Measurements from ENCODE around the gene NELL2.
"Not testable (repeated sequence)": the region's sequence is repeated elsewhere in the genome, so short reads cannot be mapped to it uniquely, and the experiment has no call there.

Gene NELL2

DNA sequence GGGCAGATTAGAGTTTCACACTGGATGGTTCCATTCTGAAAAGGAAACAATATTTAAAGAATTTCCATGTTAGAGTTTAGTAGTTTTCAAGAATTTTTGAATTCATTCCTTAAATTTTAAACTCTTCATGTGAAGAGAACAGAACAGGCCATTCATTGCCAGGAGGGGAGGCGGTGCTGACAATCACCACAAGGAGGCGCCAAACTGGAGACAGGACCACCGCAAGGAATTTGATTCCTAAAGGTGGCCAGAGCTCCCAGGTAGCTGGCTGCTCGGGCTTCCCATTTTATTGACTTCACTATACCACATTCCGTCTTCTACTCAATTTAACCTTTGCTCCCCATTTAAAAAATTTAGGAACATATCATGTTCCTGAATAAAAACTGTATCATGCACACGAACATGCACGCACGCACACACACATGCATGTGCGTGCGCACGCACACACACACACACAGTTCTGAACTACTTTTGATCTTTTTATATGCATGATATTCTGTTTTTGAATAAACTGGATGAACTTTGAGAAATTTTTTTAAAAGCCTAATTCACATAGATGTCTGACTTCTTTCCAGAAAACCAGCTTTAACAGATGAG, 101.2 kb downstream of the NELL2 start:
- DNase-seq: peak; percentile 59

DNA sequence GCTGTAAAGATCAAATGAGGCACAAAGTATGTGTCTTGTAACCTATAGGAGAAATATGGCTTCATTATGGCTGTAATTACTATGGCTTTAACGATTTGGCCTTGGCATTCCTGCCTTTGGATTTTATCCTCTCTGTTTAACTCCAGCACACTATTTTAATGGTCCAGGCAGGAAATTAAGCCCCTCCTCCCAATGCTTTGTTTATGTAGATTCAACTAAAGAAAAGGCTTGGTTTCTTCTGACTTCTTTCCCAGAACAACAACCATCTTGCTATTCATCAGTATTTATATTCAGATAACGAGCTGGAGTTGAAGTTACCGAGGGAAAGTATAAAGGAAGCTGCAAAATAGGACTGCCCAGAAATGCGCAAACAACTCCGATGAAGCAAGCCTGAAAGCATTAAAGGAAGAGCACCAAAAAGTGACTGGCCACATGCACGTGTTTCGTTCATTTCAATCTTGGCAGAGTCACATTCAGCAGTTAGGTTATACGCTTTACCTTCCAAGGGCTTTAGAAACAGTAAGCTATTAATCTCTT, 104.6 kb downstream of the NELL2 start:
- DNase-seq: no peak

DNA sequence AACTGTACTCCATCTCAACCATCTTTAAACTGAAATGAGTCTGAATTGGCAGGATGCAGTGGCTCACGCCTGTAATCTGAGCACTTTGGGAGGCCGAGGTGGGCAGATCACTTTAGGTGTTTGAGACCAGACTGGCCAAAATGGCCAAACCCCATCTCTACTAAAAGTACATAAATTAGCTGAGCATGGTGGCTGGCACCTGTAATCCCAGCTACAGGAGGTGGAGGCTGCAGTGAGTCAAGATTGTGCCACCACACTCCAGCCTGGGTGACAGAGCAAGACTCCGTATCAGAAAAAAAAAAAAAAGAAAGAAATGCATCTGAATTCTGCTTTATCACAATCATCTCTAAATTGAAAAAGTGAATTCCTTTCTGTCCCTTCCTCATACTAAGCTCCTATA, 110.3 kb downstream of the NELL2 start:
- no peak for DNase-seq

DNA sequence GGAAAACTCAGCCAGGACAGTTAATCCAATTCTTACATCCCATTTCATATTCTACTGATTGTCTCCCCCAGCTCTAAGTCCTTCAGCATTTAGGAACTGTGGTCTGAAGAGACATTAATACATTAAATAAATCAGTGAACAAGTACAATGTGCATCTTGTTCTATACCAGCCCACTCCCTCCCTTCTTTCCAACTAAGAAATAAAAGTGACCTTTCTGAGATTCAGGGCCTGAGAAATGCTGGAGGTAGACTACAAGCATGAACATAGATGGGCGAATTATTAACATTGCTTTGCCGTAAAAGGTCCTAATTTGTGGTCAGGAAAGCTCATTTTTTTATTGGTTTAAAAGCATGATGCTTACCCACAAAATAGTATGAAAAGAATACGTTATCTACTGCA, 113.1 kb downstream of the NELL2 start:
- no peak for DNase-seq

DNA sequence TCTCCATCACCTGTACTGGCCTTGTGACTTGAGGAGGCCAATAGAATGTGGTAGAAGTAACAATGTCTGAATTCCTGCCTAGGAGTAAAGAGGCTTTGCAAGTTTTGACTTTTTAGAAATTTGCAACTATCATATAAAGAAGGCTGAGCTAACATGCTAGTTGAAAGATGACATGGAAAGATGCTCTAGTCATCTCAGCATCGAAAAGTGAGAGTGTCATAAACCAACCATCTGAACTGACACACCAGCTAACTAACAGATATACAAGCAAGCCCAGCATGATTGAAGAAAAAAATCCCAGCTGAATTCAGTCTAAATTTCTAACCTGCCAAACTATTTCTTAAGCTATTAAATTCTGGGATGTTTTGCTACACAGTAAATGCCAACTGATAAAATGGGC, 116.8 kb downstream of the NELL2 start:
- DNase-seq: no peak

DNA sequence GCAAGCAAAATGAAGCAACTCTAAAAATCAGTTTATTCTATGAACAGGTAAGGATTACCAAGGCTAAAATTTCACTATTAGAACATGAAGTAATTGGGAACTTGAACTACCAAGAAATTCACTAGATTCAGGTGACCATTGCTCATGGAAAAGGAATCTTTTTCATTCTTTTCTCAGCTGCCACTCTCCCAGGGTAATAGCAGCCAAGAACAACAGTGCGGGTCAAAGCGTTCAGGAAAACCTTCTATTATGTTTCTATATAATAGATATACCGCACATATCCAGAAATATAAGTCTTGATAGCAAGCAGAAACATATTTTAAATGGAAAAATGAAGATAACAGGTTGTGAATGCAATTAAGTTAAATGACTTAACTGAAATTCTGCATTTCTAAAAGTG, 125.6 kb downstream of the NELL2 start:
- no peak for DNase-seq

DNA sequence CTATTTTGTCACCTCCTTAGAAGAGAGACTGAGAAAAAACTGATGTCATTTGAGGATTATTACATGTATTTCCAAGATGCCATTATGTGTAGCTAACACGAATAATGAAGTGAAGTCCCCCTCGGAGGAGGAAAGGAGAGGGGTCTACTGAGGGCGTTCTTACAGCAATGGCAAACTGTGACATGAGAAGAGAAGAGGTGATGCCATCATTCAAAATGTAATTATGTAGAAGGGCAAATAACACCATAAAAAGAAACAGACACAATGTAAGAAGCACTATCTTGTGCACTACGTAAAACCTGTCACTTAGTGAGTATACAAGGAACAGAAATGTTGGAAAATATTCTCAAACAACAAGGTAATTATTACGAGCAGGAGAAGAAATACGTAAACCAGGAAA, 126.5 kb downstream of the NELL2 start:
- no peak for DNase-seq

DNA sequence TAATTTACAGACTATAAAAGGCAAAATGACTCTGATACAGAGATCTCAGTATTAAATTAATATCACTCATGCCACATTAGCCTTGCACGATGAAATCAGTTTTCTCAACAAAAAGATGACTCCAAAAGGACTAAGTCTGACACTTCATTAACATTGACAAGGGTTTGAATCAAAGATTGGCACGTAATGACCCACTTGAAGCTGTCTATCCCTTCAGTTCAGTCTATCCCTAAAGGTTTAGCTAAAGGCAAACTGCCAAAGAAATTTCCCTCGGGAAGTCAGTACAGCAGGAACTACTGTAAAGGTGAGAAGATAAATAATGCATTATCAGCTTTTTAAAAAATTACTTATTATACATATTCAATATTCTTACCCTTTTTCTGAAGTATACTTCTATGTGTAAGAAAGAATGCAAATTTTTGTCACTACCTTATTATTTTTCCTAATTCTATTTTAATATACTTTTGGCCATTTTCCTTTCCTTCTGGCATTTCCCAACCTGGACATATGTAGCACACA, 127.1 kb downstream of the NELL2 start:
- DNase-seq: no peak

DNA sequence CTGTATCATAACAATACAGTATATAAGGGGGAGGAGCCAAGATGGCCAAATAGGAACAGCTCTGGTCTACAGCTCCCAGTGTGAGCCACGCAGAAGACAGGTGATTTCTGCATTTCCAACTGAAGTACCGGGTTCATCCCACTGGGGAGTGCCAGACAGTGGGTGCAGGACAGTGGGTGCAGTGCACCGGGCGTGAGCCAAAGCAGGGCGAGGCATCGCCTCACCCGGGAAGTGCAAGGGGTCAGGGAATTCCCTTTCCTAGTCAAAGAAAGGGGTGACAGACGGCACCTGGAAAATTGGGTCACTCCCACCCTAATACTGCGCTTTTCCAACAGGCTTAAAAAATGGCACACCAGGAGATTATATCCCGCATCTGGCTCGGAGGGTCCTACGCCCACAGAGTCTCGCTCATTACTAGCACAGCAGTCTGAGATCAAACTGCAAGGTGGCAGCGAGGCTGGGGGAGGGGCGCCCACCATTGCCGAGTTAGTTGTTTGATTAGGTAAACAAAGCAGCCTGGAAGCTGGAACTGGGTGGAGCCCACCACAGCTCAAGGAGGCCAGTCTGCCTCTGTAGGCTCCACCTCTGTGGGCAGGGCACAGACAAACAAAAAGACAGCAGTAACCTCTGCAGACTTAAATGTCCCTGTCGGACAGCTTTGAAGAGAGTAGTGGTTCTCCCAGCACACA, 134.7 kb downstream of the NELL2 start:
- not testable (repeated sequence) for DNase-seq

DNA sequence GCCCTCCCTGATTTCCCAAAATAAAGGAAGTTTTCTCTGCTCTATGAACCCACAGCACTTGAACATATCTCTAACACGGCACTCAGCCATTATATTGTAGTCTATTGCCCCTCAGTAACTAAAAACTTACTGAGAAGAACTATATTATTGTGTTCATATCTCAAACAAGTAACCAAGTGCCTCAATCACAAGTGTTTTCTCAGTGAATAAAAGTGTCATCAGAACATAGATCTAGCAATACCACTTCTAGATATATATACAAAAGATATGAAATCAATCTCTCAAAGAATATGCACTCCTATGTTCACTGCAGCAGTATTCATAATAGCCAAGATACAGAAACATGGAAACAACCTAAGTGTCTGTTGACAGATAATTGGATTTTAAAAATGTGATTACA, 138.1 kb downstream of the NELL2 start:
- DNase-seq: no peak

DNA sequence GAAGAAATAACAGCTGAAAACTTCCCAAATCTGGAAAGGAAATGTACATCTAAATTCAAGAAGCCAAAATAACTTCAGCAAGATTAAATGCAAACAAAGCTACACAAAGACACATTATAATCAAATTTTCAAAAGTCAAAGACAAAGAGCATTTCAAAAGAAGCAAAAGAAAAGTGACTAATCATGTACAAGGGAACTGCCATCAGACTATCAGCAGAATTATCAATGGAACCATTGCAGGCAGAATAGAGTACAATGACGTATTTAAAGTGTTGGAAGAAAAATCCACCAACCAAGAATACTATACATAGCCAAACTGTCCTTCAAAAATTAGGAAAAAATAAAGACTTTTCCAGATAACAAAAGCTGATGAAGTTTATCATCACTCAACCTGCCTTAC, 147.5 kb downstream of the NELL2 start:
- no peak for DNase-seq

DNA sequence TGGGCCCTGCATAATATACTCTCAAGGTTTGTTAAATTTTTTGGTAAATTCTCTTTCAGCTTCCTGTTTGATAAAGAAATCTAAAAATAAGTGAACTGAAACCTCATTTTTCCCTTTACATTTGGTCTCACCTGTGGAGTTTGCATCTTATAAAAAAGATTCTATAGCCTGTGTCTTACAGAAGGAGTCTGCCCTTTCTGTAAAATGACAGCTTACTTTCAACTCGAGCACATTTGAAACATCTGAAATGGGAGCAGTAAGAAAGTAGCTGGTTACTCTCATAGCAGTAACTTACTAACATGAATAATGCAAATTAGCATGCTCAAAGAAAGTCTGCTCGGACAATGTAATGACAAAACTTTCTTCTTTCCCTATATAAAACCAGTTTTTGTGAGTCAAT, 155.8 kb downstream of the NELL2 start:
- DNase-seq: no peak

DNA sequence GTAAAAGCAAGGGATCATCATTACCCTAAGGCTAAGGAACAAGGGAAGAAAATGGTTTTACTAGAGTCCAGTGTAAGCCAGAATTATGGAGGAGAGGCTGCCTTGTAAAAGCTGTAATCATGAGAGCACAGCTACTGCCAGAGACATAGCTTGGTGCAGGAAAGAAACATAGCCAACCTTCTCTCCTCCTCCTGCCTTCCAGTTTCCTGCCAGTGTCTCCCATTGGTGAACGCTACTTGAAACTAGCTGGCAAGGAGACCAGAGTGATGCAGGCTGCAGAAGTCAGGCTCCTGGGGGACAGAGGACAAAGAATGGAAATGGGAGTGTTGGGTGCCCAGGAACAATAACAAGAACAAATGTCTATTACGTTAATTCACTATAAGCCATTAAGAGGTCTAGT, 158.5 kb downstream of the NELL2 start:
- DNase-seq: no peak

DNA sequence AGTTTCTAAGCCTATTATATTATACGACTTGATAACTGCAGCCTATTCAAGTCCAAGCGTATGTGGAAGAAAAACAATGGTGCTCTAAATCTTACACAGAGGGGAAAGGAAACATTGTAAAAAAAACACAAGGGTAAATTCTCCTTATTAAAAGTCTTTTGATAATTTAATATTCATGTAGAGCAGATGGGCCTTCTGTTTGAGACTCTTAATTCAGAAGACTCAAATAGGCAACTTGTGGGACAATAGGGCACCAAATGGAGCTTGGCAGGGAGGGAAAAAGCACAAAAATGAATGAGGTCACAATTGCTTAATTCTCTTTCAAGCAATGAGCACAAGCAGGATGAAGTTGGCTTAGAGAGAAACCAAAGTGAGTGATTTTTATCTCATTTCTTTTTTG, 159.4 kb downstream of the NELL2 start:
- no peak for DNase-seq

DNA sequence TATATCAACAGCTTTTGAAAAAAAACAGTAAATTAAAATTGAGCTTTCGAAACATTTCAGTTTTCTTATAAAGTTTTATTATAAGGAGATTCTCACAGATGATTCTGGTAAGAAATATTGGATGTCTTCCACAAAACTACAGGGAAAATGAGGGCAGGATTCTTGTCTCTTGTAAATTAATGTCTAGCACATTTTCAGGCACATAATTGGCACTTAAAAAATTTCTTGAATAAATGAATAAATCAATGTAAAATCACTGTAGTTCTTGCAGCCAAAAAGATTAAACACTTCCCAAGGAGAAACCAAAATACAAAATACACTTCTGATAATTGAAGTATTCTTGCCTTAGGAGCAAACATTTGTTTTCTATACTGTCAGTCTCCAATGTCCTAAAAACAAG, 164.4 kb downstream of the NELL2 start:
- no peak for DNase-seq

DNA sequence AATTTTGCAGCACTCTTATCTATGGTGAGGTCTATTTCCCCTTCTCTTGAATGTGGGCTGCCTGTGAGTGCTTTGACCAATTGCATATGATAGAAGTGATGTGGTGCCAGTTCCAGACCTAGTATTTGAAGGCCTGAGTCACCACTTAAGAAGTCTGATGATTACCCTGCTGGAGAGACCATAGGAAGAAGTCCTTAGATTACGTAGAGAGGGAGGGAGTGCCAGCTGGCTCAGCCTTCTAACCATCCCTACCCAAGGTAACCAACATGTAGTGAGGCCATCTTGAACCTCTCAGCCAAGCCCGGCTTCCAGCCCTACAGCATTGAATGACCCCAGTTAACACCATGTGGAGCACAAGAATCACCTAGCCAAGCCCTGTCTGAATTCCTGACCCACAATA, 166.9 kb downstream of the NELL2 start:
- DNase-seq: no peak

DNA sequence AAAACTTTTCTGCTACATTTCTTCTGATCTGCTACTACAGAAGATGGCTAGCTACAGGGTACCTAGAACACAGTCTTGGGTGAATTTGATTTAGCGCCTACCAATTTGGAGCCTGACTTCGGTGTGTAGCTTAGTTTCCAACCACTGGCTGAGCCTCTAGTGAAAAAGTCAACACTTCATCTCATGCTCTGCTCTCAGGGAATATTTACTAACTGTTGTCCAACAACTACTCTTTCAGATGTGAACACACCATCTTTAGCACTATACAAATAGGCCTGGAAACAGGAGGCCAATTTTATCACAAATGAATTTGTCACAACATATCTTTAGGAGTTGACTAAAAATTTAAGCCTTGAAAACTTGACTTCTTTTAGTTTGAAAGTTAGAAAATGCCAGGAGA, 167.9 kb downstream of the NELL2 start:
- DNase-seq: no peak

DNA sequence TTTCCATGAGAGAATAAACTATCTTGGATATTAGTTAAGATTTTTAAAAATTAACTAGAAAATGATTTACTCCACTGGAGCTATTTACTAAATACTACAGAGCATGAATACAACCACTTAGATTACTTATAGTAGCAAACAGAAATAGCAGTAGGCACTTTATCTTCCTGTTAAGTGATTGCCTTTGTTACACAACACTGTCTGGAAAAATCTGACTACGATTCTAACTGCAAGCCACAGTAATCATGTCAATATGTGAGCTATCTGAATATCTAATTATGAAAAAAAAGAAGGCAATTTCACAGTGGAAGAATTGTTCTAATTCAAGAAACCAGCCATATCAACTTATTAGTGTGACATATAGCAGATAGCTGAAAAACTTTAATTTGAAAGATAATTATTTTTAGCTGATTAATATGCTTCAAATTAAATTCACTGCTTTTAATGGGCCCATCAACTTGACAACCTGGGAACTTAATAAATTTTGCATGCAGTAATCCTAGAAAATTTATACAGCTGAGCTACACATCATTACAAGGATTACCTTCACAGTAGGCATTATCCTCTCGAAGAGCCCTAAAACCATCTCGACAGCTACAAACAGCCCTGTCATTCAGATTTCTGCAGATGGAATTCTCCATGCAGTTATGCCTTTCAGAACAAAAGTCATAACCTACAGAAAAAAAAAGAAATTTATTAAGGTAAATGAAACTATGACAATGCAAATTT, 172.8 kb downstream of the NELL2 start:
- DNase-seq: no peak

DNA sequence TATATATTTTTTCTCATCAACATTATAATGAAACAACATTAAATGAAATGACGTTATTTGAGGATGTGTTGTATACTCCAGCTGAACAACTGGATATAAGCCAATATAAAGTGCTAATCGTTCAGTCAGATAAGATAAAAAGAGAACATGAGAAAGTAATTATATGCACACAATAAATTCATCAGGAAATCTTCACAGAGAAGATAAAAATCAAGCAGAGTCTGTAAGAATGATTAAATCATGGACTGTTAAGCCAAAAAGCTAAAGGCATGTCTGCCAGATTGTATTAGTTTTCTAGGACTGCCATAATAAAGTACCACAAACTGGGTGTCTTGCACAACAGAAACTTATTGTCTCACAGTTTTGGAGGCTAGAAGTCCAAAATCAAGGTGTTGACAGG, 178.6 kb downstream of the NELL2 start:
- no peak for DNase-seq

DNA sequence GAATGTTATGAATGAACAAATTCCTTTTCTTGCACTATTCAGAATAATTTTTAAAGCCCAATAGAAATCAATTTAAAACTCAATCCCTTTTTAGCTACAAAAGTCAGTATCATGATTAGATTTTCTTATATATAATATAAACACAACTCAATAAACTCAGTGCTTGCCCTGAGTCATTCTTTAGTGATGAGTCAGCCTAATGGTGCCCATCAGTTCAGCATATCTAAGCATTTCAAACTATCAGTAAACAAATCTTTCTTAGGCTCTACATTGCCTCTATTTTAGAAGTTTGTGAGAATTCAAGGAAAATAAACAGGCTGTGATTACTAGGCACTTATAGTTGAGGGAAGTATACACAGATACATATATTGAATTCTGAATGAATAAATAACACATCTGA, 179.6 kb downstream of the NELL2 start:
- DNase-seq: no peak

DNA sequence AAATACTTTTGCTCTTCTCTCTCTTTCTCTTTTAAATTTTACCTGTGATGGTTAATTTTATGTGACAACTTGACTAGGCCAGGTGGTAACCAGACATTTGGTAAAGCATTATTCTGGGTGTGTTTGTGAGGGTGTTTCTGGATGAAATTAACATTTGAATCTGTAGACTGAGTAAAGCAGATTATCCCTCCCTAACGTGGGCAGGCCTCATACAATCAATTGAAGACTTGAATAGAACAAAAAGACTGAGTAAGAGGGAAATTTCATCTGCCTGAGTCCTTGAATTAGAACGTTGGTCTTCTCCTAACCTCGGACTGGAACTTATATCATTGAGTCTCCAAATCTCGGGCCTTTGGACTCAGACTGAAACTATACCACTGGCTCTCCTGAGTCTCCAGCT, 182.1 kb downstream of the NELL2 start:
- DNase-seq: no peak

DNA sequence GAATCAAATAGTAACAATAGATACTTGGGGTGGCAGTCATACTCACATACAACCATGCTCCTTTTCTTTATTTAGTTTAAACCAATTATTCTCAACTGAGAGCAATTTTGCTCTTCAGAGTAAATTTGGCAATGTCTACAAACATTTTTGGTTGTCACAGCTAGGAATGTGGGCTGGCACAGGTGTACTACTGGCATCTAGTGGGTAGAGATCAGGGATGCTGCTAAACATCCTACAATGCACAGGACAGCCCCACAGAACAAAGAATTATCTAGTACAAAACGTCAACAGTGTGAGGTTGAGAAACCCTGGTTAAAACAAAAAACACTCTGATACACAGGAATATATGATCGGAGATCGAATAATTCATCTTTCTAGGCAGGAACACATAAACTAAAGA, 186.5 kb downstream of the NELL2 start:
- no peak for DNase-seq

DNA sequence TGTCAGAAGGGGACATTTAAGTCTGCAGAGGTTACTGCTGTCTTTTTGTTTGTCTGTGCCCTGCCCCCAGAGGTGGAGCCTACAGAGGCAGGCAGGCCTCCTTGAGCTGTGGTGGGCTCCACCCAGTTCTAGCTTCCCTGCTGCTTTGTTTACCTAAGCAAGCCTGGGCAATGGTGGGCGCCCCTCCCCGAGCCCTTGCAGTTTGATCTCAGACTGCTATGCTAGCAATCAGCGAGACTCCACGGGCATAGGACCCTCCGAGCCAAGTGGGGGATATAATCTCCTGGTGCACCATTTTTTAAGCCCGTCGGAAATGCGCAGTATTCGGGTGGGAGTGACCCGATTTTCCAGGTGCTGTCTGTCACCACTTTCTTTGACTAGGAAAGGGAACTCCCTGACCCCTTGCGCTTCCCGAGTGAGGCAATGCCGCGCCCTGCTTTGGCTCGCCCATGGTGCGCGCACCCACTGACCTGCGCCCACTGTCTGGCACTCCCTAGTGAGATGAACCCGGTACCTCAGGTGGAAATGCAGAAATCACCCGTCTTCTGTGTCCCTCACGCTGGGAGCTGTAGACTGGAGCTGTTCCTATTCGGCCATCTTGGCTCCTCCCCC, 189.2 kb downstream of the NELL2 start:
- not testable (repeated sequence) for DNase-seq

DNA sequence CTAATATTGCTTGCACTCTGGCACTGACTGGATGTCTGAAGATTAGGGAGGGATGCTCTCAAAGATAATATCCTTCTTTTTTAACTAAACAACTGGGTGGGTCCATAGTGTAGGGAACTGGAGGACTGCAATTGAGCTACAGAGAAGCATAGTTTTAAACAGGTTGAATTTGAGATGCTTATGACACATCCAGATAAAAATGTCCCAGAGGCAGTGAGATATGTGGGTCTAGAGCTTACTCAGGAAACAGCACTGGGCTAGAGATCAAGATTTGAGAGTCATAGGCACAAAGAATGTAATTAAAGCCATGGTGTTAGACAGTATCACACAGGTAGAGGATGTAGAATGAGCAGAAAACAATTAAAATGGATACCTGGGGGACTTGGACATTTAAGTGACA, 198.4 kb downstream of the NELL2 start:
- no peak for DNase-seq

Measured in stimulated activated CD4-positive, alpha-beta T cell treated with anti-CD3 and anti-CD28 coated beads, Interleukin-4, amount 100 ng/mL, for 1 hour (primary cell).